Smooth muscle cell (in vitro differentiated cells): ENCODE results near the gene CRHBP. TPM values are rescaled to one million over a fixed set of nuclear protein-coding genes. Genes with fewer than 3 reads are reported as not detected.

Experiments
- DNase-seq: peaks from one replicate; lab custom pipeline; 2025; ENCODE audit not compliant: unreplicated experiment; lab: John Stamatoyannopoulos, UW
- H2AFZ ChIP-seq: fragments of 200-600 bp; sonication (generic); 2 replicates; pipeline ENCODE4 v1.6.0; 2016; ENCODE audit warnings: antibody characterized with exemption, low read depth, mild to moderate bottlenecking
- H3F3A ChIP-seq: fragments of 200-600 bp; sonication (generic); 2 replicates; pipeline ENCODE4 v1.6.0; 2017; ENCODE audit warnings: antibody characterized with exemption, low read depth
- H3K27ac ChIP-seq: fragments of 200-600 bp; sonication (generic); 2 replicates; pipeline ENCODE4 v1.5.1; 2016; ENCODE audit warnings: low read depth, mild to moderate bottlenecking
- H3K27me3 ChIP-seq: fragments of 200-600 bp; sonication (generic); 2 replicates; pipeline ENCODE4 v1.6.1; 2016; ENCODE audit warnings: low read depth, mild to moderate bottlenecking
- H3K36me3 ChIP-seq: fragments of 200-600 bp; sonication (generic); 2 replicates; pipeline ENCODE4 v1.5.1; 2016; ENCODE audit warnings: low read depth
- H3K4me1 ChIP-seq: fragments of 200-600 bp; sonication (generic); 2 replicates; pipeline ENCODE4 v1.5.1; 2016; ENCODE audit warnings: low read depth
- H3K4me2 ChIP-seq: fragments of 200-600 bp; sonication (generic); 2 replicates; pipeline ENCODE4 v1.6.0; 2016; ENCODE audit warnings: mild to moderate bottlenecking
- H3K4me3 ChIP-seq: fragments of 200-600 bp; sonication (generic); 2 replicates; pipeline ENCODE4 v1.5.1; 2016; ENCODE audit warnings: mild to moderate bottlenecking
- H3K79me2 ChIP-seq: fragments of 200-600 bp; sonication (generic); 2 replicates; pipeline ENCODE4 v1.6.0; 2016; ENCODE audit warnings: low read depth, mild to moderate bottlenecking
- H3K9ac ChIP-seq: fragments of 200-600 bp; sonication (generic); 2 replicates; pipeline ENCODE4 v1.6.0; 2016; ENCODE audit warnings: low read depth
- H3K9me3 ChIP-seq: fragments of 200-600 bp; sonication (generic); replicated peaks from 2 replicates; pipeline ENCODE4 v1.5.1; 2016; ENCODE audit warnings: low read depth
- H4K20me1 ChIP-seq: fragments of 200-600 bp; sonication (generic); 2 replicates; pipeline ENCODE4 v1.6.0; 2016; ENCODE audit warnings: low read depth
- CTCF ChIP-seq: fragments of 200-600 bp; sonication (generic); IDR thresholded peaks from 2 replicates; pipeline ENCODE4 v1.5.1; 2017; ENCODE audit warnings: borderline replicate concordance, mild to moderate bottlenecking, antibody characterized with exemption; ENCODE audit not compliant: insufficient read depth, poor library complexity, severe bottlenecking
- WGBS: methylation state at CpG from one replicate; pipeline ENCODE4 v1.1.7; 2016; ENCODE audit warnings: low lambda C conversion rate; 5-methylcytosine and 5-hydroxymethylcytosine counted together
- polyA plus RNA-seq: library from polyadenylated mRNA; unstranded; fragments of >200 nt; fragmentation: Nextera tagmentation; extraction: Ambion mirVana; gene quantifications from 2 replicates; pipeline ENCODE4 v1.2.1, GENCODE V29; 2016
- small RNA-seq: library from RNA; depleted of rRNA; stranded (forward); fragments of <200 nt; gene quantifications from one replicate; pipeline ENCODE3, GENCODE V24; 2014
- total RNA-seq: library from RNA; depleted of rRNA; stranded (reverse); fragments of >200 nt; gene quantifications from 2 replicates; pipeline ENCODE4 v1.2.3, GENCODE V29; 2014

The CRHBP gene
- total and polyA plus RNA-seq, 2 experiments from 2014 or later, result 48.2 to 51.1 TPM

DNA sequence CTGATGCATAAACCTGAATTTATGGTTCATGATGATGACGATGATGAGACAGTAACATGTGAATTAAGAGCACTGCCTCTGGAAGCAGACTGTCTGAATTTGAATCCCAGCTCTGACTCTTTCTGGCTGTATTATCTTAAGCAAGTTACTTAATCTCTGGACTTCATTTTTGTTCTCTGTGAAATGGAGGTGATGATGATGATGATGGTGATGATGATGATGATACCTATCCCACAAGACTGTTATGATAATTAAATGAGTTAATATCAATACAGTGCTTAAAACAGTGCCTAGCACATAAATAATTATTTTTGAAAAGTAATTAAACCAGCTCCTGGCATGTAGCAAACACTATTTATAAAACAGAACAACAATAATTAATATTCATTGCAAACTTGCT, 64.1 kb downstream of the CRHBP start:
- Histone ChIP-seq H3K4me1 (no peaks in the 10 kb centered on the region), H3K36me3 (no peaks in the 10 kb centered on the region), H3K79me2 (no peaks in the 10 kb centered on the region), H3F3A (no peaks in the 10 kb centered on the region), H3K27ac (no peak overlapping the region), H3K4me2 (no peak overlapping the region), H2AFZ (no peak overlapping the region), H3K27me3 (no peaks in the 10 kb centered on the region), H3K9me3 (no peaks in the 10 kb centered on the region), H4K20me1 (no peaks in the 10 kb centered on the region), H3K4me3 (no peak overlapping the region), H3K9ac (no peak overlapping the region)
- no peak for DNase-seq
- TF ChIP-seq CTCF, result no peak
- 91% methylated on average over 1 of the region's 1 CpG for WGBS

DNA sequence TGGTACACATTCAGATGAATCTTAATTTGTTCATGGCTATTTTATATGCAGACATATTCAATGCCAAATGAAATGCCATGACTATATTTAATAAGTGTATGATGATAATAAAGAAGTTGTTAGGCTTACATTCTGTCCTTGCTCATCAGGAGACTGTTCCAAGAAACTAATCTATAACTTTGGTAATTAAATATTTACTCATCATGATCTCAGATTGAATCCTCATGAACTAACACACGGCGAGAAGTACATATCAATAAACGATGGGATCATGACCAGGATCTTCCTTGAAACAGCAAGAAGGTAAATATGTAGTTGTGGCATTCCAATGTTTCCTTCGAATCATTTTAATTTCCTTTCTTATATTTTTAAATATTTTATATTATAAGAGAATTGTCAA, 64.8 kb downstream of the CRHBP start:
- Histone ChIP-seq H3K9ac (no peak overlapping the region), H3K79me2 (no peaks in the 10 kb centered on the region), H3K4me1 (no peaks in the 10 kb centered on the region), H3F3A (no peaks in the 10 kb centered on the region), H4K20me1 (no peaks in the 10 kb centered on the region), H2AFZ (no peak overlapping the region), H3K4me2 (no peak overlapping the region), H3K4me3 (no peak overlapping the region), H3K27ac (no peak overlapping the region), H3K9me3 (no peaks in the 10 kb centered on the region), H3K36me3 (no peaks in the 10 kb centered on the region), H3K27me3 (no peaks in the 10 kb centered on the region)
- TF ChIP-seq CTCF, result no peak
- 84% methylated on average over 4 of the region's 4 CpGs for WGBS
- DNase-seq, result no peak

Small RNA genes lying within 50 kb of the gene (small RNA-seq; reads per million reads assigned to genes)
- not detected for gene RNU6ATAC36P

Other genes with a start within 250 kb of the CRHBP start
- gene F2R, start 236.9 kb upstream of the CRHBP start, total RNA-seq, result 135 and 140 TPM in 2 replicates
- gene F2R, start 236.9 kb upstream of the CRHBP start, polyA plus RNA-seq, result 83.3 and 103 TPM in 2 replicates
- gene F2RL1, start 134.0 kb upstream of the CRHBP start, total RNA-seq, result 76.4 and 88.3 TPM in 2 replicates
- gene F2RL1, start 134.0 kb upstream of the CRHBP start, polyA plus RNA-seq, result 42.6 and 53.8 TPM in 2 replicates
- gene S100Z, start 103.0 kb upstream of the CRHBP start, total RNA-seq, result not detected in 2 replicates
- gene S100Z, start 103.0 kb upstream of the CRHBP start, polyA plus RNA-seq, result 0.34 and 0.73 TPM in 2 replicates
- gene AGGF1, start 77.4 kb downstream of the CRHBP start, total RNA-seq, result 24.3 and 27.6 TPM in 2 replicates
- 18.5 and 21.5 TPM in 2 replicates for gene AGGF1, start 77.4 kb downstream of the CRHBP start, polyA plus RNA-seq
- gene ZBED3, start 134.2 kb downstream of the CRHBP start, total RNA-seq, result 0.81 and 1.6 TPM in 2 replicates
- gene ZBED3, start 134.2 kb downstream of the CRHBP start, polyA plus RNA-seq, result 4.6 and 4.8 TPM in 2 replicates